Germinal center (tissue), 1 donor: Measurements from ENCODE around the gene ARHGAP31.

Source experiments
- DNase-seq: peaks from one replicate; pipeline ENCODE4 v3.0.0; 2012; ENCODE audit warnings: mixed read lengths, low spot score

ARHGAP31 gene

GRCh38 chr3:119443179-119443578, 149.0 kb downstream of the ARHGAP31 start:
- no peak for DNase-seq

- DNase-seq: no peak
Measured at GRCh38 chr3:119444590-119444989, 150.4 kb downstream of the ARHGAP31 start.

GRCh38 chr3:119453822-119454221, 159.6 kb downstream of the ARHGAP31 start:
- DNase-seq: no peak

- DNase-seq: no peak
Measured at GRCh38 chr3:119456469-119456868, 162.3 kb downstream of the ARHGAP31 start.

- DNase-seq: no peak
Measured at GRCh38 chr3:119457246-119457645, 163.1 kb downstream of the ARHGAP31 start.

GRCh38 chr3:119463171-119464169, 169.3 kb downstream of the ARHGAP31 start, which contains the start of gene TMEM39A:
Gene TMEM39A (minus strand): TSS chr3:119463615. CDS start chr3:119462074, 1,541 bp downstream.
- DNase-seq: peak; percentile 99

- no peak for DNase-seq
Measured at GRCh38 chr3:119468041-119468440, 173.9 kb downstream of the ARHGAP31 start.

GRCh38 chr3:119469418-119470189, 175.4 kb downstream of the ARHGAP31 start:
- DNase-seq: no peak
